ENCODE data around the gene RNASEH2A. TPM values are rescaled to one million over a fixed set of nuclear protein-coding genes. Genes with fewer than 3 reads are reported as not detected.
"Not testable (repeated sequence)": the region's sequence is repeated elsewhere in the genome, so short reads cannot be mapped to it uniquely, and the experiment has no call there.

The RNASEH2A gene
- total RNA-seq, 2 experiments from 2014 or later: 34.9 to 39.3 TPM

GRCh38 chr19:12840091-12841079, 34.0 kb downstream of the RNASEH2A start:
- H3K4me3 Mint-ChIP-seq: peak overlapping the region; percentile 25
- peaks cover 65% of the 10 kb centered on the region for H3K27me3 Mint-ChIP-seq
- H3K9me3 Mint-ChIP-seq: no peaks in the 10 kb centered on the region
- H3K27ac Mint-ChIP-seq: no peak overlapping the region
- H3K4me1 Mint-ChIP-seq: peaks cover 30% of the 10 kb centered on the region
- POLR2A ChIA-PET: no interaction called here
- peak; percentile 51 for DNase-seq
- H3K36me3 Mint-ChIP-seq (ENCODE audit: low read depth): no peaks in the 10 kb centered on the region
- CTCF ChIA-PET: interaction anchor here (1.0 kb wide), 1 partner anchor 74 kb away, joined by 3 read pairs; no protein-coding TSS in a partner anchor

GRCh38 chr19:12841094-12841493, 34.7 kb downstream of the RNASEH2A start:
- Mint-ChIP-seq H3K36me3 (ENCODE audit: low read depth) (no peaks in the 10 kb centered on the region), H3K27me3 (peaks cover 60% of the 10 kb centered on the region), H3K27ac (no peak overlapping the region), H3K9me3 (no peaks in the 10 kb centered on the region), H3K4me3 (peak overlapping the region; percentile 38), H3K4me1 (peaks cover 28% of the 10 kb centered on the region)
- POLR2A ChIA-PET: no interaction called here
- CTCF ChIA-PET: interaction anchor here (1.0 kb wide), 1 partner anchor 75 kb away, joined by 3 read pairs; no protein-coding TSS in a partner anchor
- DNase-seq: peak; percentile 29

GRCh38 chr19:12842511-12842910, 36.1 kb downstream of the RNASEH2A start:
- Mint-ChIP-seq H3K27me3 (peaks cover 51% of the 10 kb centered on the region), H3K27ac (no peak overlapping the region), H3K4me1 (peaks cover 28% of the 10 kb centered on the region), H3K9me3 (no peaks in the 10 kb centered on the region), H3K36me3 (ENCODE audit: low read depth) (no peaks in the 10 kb centered on the region), H3K4me3 (no peak overlapping the region)
- ChIA-PET POLR2A (no interaction called here), CTCF (no interaction called here)
- no peak for DNase-seq

GRCh38 chr19:12843328-12843727, 36.9 kb downstream of the RNASEH2A start:
- CTCF ChIA-PET: no interaction called here
- H3K36me3 Mint-ChIP-seq (ENCODE audit: low read depth): no peaks in the 10 kb centered on the region
- POLR2A ChIA-PET: no interaction called here
- peaks cover 45% of the 10 kb centered on the region for H3K27me3 Mint-ChIP-seq
- no peak overlapping the region for H3K27ac Mint-ChIP-seq
- DNase-seq: no peak
- no peak overlapping the region for H3K4me3 Mint-ChIP-seq
- peaks cover 29% of the 10 kb centered on the region for H3K4me1 Mint-ChIP-seq
- H3K9me3 Mint-ChIP-seq: no peaks in the 10 kb centered on the region

- peaks cover 39% of the 10 kb centered on the region for H3K27me3 Mint-ChIP-seq
Measured at GRCh38 chr19:12843999-12844732, 37.8 kb downstream of the RNASEH2A start.

GRCh38 chr19:12846613-12847012, 40.2 kb downstream of the RNASEH2A start:
- POLR2A ChIA-PET: not testable (repeated sequence)

More at GRCh38 chr19:12843999-12844732, 37.8 kb downstream of the RNASEH2A start:
- Mint-ChIP-seq H3K9me3 (no peaks in the 10 kb centered on the region), H3K4me3 (no peak overlapping the region), H3K36me3 (ENCODE audit: low read depth) (no peaks in the 10 kb centered on the region), H3K27ac (no peak overlapping the region), H3K4me1 (peaks cover 27% of the 10 kb centered on the region)
- DNase-seq: no peak
- CTCF ChIA-PET: interaction anchor here (1.0 kb wide), 1 partner anchor 48 kb away, joined by 3 read pairs; no protein-coding TSS in a partner anchor
- POLR2A ChIA-PET: no interaction called here

GRCh38 chr19:12847159-12848139, 41.1 kb downstream of the RNASEH2A start:
- ChIA-PET CTCF (interaction anchor here (0.6 to 3.9 kb wide), 48 partner anchors 8 to 234 kb away, joined by 3 to 41 read pairs (median 4); partner anchors contain the start of genes DHPS, DNASE2, FBXW9 and GCDH), POLR2A (no interaction called here)
- peaks cover 3% of the 10 kb centered on the region for H3K4me1 Mint-ChIP-seq
- peak; percentile 80 for DNase-seq
- no peak overlapping the region for H3K27ac Mint-ChIP-seq
- H3K36me3 Mint-ChIP-seq (ENCODE audit: low read depth): no peaks in the 10 kb centered on the region
- H3K4me3 Mint-ChIP-seq: no peak overlapping the region
- no peaks in the 10 kb centered on the region for H3K9me3 Mint-ChIP-seq
- H3K27me3 Mint-ChIP-seq: peaks cover 15% of the 10 kb centered on the region

More at GRCh38 chr19:12846613-12847012, 40.2 kb downstream of the RNASEH2A start:
- not testable (repeated sequence) for H3K4me3 Mint-ChIP-seq; H3K36me3 Mint-ChIP-seq (ENCODE audit: low read depth); H3K4me1 Mint-ChIP-seq; H3K9me3 Mint-ChIP-seq; DNase-seq; H3K27ac Mint-ChIP-seq
- CTCF ChIA-PET: interaction anchor here (0.6 to 3.9 kb wide), 29 partner anchors 8 to 170 kb away, joined by 3 to 41 read pairs (median 5); partner anchors contain the start of genes DNASE2, FBXW9, GCDH and HOOK2
- H3K27me3 Mint-ChIP-seq: peaks cover 20% of the 10 kb centered on the region

- Mint-ChIP-seq H3K4me3 (no peak overlapping the region), H3K27ac (no peak overlapping the region), H3K9me3 (no peaks in the 10 kb centered on the region), H3K36me3 (ENCODE audit: low read depth) (no peaks in the 10 kb centered on the region), H3K27me3 (peaks cover 10% of the 10 kb centered on the region), H3K4me1 (no peaks in the 10 kb centered on the region)
- ChIA-PET CTCF (interaction anchor here (0.7 kb wide), 1 partner anchor 959 kb away, joined by 3 read pairs; no protein-coding TSS in a partner anchor), POLR2A (no interaction called here)
- DNase-seq: no peak
Measured at GRCh38 chr19:12856653-12857052, 50.3 kb downstream of the RNASEH2A start.

GRCh38 chr19:12858041-12858928, 51.9 kb downstream of the RNASEH2A start:
- POLR2A ChIA-PET: no interaction called here
- H3K27me3 Mint-ChIP-seq: peaks cover 10% of the 10 kb centered on the region
- CTCF ChIA-PET: interaction anchor here (1.1 kb wide), 1 partner anchor 43 kb away, joined by 3 read pairs; no protein-coding TSS in a partner anchor
- no peak overlapping the region for H3K27ac Mint-ChIP-seq
- no peaks in the 10 kb centered on the region for H3K9me3 Mint-ChIP-seq
- DNase-seq: no peak
- H3K4me3 Mint-ChIP-seq: no peak overlapping the region
- H3K4me1 Mint-ChIP-seq: no peaks in the 10 kb centered on the region
- no peaks in the 10 kb centered on the region for H3K36me3 Mint-ChIP-seq (ENCODE audit: low read depth)

- Mint-ChIP-seq H3K27me3 (peaks cover 10% of the 10 kb centered on the region), H3K4me1 (no peaks in the 10 kb centered on the region), H3K36me3 (ENCODE audit: low read depth) (no peaks in the 10 kb centered on the region), H3K27ac (no peak overlapping the region), H3K4me3 (no peak overlapping the region), H3K9me3 (no peaks in the 10 kb centered on the region)
- ChIA-PET CTCF (no interaction called here), POLR2A (no interaction called here)
- no peak for DNase-seq
Measured at GRCh38 chr19:12859546-12859945, 53.2 kb downstream of the RNASEH2A start.

All from activated CD4-positive, alpha-beta T cell treated with anti-CD3 and anti-CD28 coated beads, Interleukin-2, amount 10 ng/mL, durations not matched to agents 7 days and 5 days (primary cell).